Medulla oblongata (tissue), 1 donor: ENCODE data around the gene DAG1.
A peak's percentile ranks its signal among the peaks of the same experiment; 100 is the strongest.

Experiments
- DNase-seq: peaks from one replicate; pipeline ENCODE4 v3.0.0-alpha.2; 2015; ENCODE audit errors: extremely low spot score

Gene DAG1

GRCh38 chr3:49518441-49518840 is 48.4 kb downstream of the DAG1 start:
- DNase-seq: no peak

- peak; percentile 89 for DNase-seq
Observed at GRCh38 chr3:49519296-49519695, 49.2 kb downstream of the DAG1 start.

GRCh38 chr3:49519916-49520385 is 49.9 kb downstream of the DAG1 start:
- DNase-seq: no peak

GRCh38 chr3:49523756-49524747 is 54.0 kb downstream of the DAG1 start:
- no peak for DNase-seq

GRCh38 chr3:49529567-49529966 is 59.5 kb downstream of the DAG1 start:
- no peak for DNase-seq

- DNase-seq: no peak
Observed at GRCh38 chr3:49530231-49530630, 60.2 kb downstream of the DAG1 start.

GRCh38 chr3:49530701-49531100 is 60.6 kb downstream of the DAG1 start:
- DNase-seq: no peak

- no peak for DNase-seq
Observed at GRCh38 chr3:49531218-49531617, 61.2 kb downstream of the DAG1 start.

GRCh38 chr3:49531715-49532114 is 61.6 kb downstream of the DAG1 start:
- no peak for DNase-seq

- no peak for DNase-seq
Observed at GRCh38 chr3:49533031-49533430, 63.0 kb downstream of the DAG1 start.

- DNase-seq: no peak
Observed at GRCh38 chr3:49533786-49534519, 63.9 kb downstream of the DAG1 start.

GRCh38 chr3:49534581-49535441 is 64.7 kb downstream of the DAG1 start:
- DNase-seq: peak; percentile 60

GRCh38 chr3:49535971-49536874 is 66.2 kb downstream of the DAG1 start:
- DNase-seq: no peak

GRCh38 chr3:49536875-49537533 is 66.9 kb downstream of the DAG1 start:
- no peak for DNase-seq

- DNase-seq: peak; percentile 96
Observed at GRCh38 chr3:49539659-49540560, 69.8 kb downstream of the DAG1 start.

- no peak for DNase-seq
Observed at GRCh38 chr3:49552087-49552486, 82.0 kb downstream of the DAG1 start.

GRCh38 chr3:49553324-49553691 is 83.2 kb downstream of the DAG1 start:
- no peak for DNase-seq

- peak; percentile 94 for DNase-seq
Observed at GRCh38 chr3:49553692-49554632, 83.9 kb downstream of the DAG1 start, which contains the start of gene BSN. Gene BSN, plus strand, starts transcription at chr3:49554477. Its CDS starts 126 bp downstream, at chr3:49554603.
